MM.1S (cell line): ENCODE data around the gene JAG1.

Experiments
- DNase-seq: peaks from one replicate; pipeline ENCODE4 v3.0.0-alpha.2; 2015
- H2AFZ ChIP-seq: fragments of 300-600 bp; sonication (generic); 2 replicates; pipeline ENCODE4 v1.6.0; 2016; ENCODE audit warnings: antibody characterized with exemption, low read length
- H3F3A ChIP-seq: fragments of 300-600 bp; sonication (generic); 2 replicates; pipeline ENCODE4 v1.6.1; 2016; ENCODE audit warnings: mild to moderate bottlenecking, antibody characterized with exemption, low read length, moderate library complexity, mixed read lengths; ENCODE audit not compliant: insufficient read depth
- H3K27ac ChIP-seq: fragments of 300-600 bp; sonication (generic); 2 replicates; pipeline ENCODE4 v1.5.1; 2016; ENCODE audit warnings: mild to moderate bottlenecking, low read length
- H3K27me3 ChIP-seq: fragments of 300-600 bp; sonication (generic); replicated peaks from 2 replicates; pipeline ENCODE4 v1.6.0; 2016; ENCODE audit warnings: low read length; ENCODE audit not compliant: insufficient read depth
- H3K36me3 ChIP-seq: fragments of 300-600 bp; sonication (generic); replicated peaks from 2 replicates; pipeline ENCODE4 v1.6.1; 2016; ENCODE audit warnings: mild to moderate bottlenecking, low read length, mixed read lengths; ENCODE audit not compliant: insufficient read depth
- H3K4me1 ChIP-seq: fragments of 300-600 bp; sonication (generic); 2 replicates; pipeline ENCODE4 v1.6.1; 2016; ENCODE audit warnings: low read length, mixed read lengths
- H3K4me2 ChIP-seq: fragments of 300-600 bp; sonication (generic); 2 replicates; pipeline ENCODE4 v1.6.0; 2016; ENCODE audit warnings: low read depth, low read length
- H3K4me3 ChIP-seq: fragments of 300-600 bp; sonication (generic); 2 replicates; pipeline ENCODE4 v1.5.1; 2016; ENCODE audit warnings: low read length, mixed read lengths
- H3K79me2 ChIP-seq: fragments of 300-600 bp; sonication (generic); 2 replicates; pipeline ENCODE4 v1.6.1; 2016; ENCODE audit warnings: mixed run types, low read length, mixed read lengths
- H3K9ac ChIP-seq: fragments of 300-600 bp; sonication (generic); 2 replicates; pipeline ENCODE4 v1.6.1; 2016; ENCODE audit warnings: low read length, mixed read lengths
- H3K9me2 ChIP-seq: fragments of 300-600 bp; sonication (generic); replicated peaks from 2 replicates; pipeline ENCODE4 v1.6.1; 2016; ENCODE audit warnings: mild to moderate bottlenecking, low read length, mixed read lengths; ENCODE audit not compliant: insufficient read depth
- H3K9me3 ChIP-seq: fragments of 300-600 bp; sonication (generic); replicated peaks from 2 replicates; pipeline ENCODE4 v1.6.1; 2016; ENCODE audit warnings: mild to moderate bottlenecking, low read length, mixed read lengths; ENCODE audit not compliant: insufficient read depth
- H4K20me1 ChIP-seq: fragments of 300-600 bp; sonication (generic); 2 replicates; pipeline ENCODE4 v1.6.1; 2016; ENCODE audit warnings: mild to moderate bottlenecking, low read length, moderate library complexity, mixed read lengths; ENCODE audit not compliant: insufficient read depth
- CTCF ChIP-seq: fragments of 300-600 bp; sonication (generic); IDR thresholded peaks from 2 replicates; pipeline ENCODE4 v1.5.1; 2016; ENCODE audit warnings: antibody characterized with exemption, low read length, mixed read lengths
- EZH2 ChIP-seq: fragments of 300-600 bp; sonication (generic); optimal IDR thresholded peaks from 2 replicates; pipeline ENCODE3; 2017; ENCODE audit warnings: low read depth, mild to moderate bottlenecking, antibody characterized with exemption, low read length, mixed read lengths
- EZH2phosphoT487 ChIP-seq: fragments of 300-600 bp; sonication (generic); IDR thresholded peaks from 2 replicates; pipeline ENCODE4 v1.6.1; 2018; ENCODE audit warnings: antibody characterized with exemption, low read length

JAG1 gene

GRCh38 chr20:10708351-10709185, 34.8 kb upstream of the JAG1 start:
- Histone ChIP-seq H3K4me1 (no peaks in the 10 kb centered on the region), H3K27me3 (no peaks in the 10 kb centered on the region), H3K9ac (no peak overlapping the region), H3K27ac (no peak overlapping the region), H4K20me1 (no peaks in the 10 kb centered on the region), H2AFZ (no peak overlapping the region), H3K4me2 (no peak overlapping the region), H3K4me3 (no peak overlapping the region), H3K79me2 (no peaks in the 10 kb centered on the region), H3K9me3 (no peaks in the 10 kb centered on the region), H3K36me3 (no peaks in the 10 kb centered on the region), H3K9me2 (no peaks in the 10 kb centered on the region), H3F3A (no peaks in the 10 kb centered on the region)
- TF ChIP-seq EZH2phosphoT487 (no peak), CTCF (no peak), EZH2 (no peak)
- no peak for DNase-seq

DNA sequence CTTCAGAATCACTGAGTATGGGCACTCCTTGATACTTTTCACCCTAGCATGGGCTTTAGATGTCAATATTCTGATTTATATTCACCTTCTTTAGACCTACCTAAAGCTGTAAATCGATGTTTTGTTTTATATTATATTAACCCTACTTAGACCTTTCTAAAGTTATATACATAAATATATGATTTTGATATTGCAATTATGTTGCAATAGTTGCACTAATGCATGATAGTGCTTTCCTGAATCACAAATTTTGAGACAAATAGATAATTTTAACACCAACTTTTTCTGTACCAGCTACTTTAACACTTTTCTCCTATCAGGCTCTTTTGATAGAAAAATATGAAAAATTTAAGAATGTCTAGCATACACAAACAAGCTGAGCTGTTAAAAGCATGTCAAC, 34.0 kb upstream of the JAG1 start:
- Histone ChIP-seq H3K79me2 (no peaks in the 10 kb centered on the region), H3F3A (no peaks in the 10 kb centered on the region), H3K9me2 (no peaks in the 10 kb centered on the region), H3K9ac (no peak overlapping the region), H3K36me3 (no peaks in the 10 kb centered on the region), H3K4me1 (no peaks in the 10 kb centered on the region), H3K9me3 (no peaks in the 10 kb centered on the region), H3K4me2 (no peak overlapping the region), H3K27me3 (no peaks in the 10 kb centered on the region), H3K4me3 (no peak overlapping the region), H3K27ac (no peak overlapping the region), H2AFZ (no peak overlapping the region), H4K20me1 (no peaks in the 10 kb centered on the region)
- no peak for DNase-seq
- TF ChIP-seq EZH2, result no peak
- no peak for TF ChIP-seq EZH2phosphoT487

- Histone ChIP-seq H3K4me1 (no peaks in the 10 kb centered on the region), H3K4me3 (no peak overlapping the region), H3F3A (no peaks in the 10 kb centered on the region), H3K9me3 (no peaks in the 10 kb centered on the region), H3K79me2 (no peaks in the 10 kb centered on the region), H3K36me3 (no peaks in the 10 kb centered on the region), H3K27ac (no peak overlapping the region), H3K27me3 (no peaks in the 10 kb centered on the region), H3K9me2 (no peaks in the 10 kb centered on the region), H4K20me1 (no peaks in the 10 kb centered on the region), H3K9ac (no peak overlapping the region), H2AFZ (no peak overlapping the region), H3K4me2 (no peak overlapping the region)
- TF ChIP-seq EZH2 (no peak), CTCF (no peak), EZH2phosphoT487 (no peak)
- DNase-seq, result no peak
Observed at GRCh38 chr20:10707068-10707467, 33.3 kb upstream of the JAG1 start.

DNA sequence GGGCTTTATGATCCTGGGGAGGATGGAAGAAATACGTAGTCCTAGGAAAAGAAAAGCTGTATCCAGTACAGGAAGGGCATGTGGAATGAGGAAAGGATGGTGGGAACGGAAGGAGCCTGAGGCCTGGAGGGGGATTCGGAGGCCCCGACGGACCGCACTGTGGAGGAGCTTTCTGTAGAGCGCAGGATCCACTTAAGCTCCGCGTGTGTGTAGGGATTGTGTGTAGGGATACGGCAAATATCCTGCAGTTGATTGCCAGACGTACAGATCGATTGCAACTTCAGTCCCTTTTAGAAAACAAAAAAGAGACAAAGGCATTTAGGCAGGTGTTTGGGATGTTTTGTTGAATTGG, 32.6 kb upstream of the JAG1 start:
- no peak overlapping the region for H3K4me2 ChIP-seq

More for the DNA sequence above, 32.6 kb upstream of the JAG1 start:
- Histone ChIP-seq H3K9ac (no peak overlapping the region), H3K4me1 (no peaks in the 10 kb centered on the region), H3K4me3 (no peak overlapping the region), H3K27ac (no peak overlapping the region), H4K20me1 (no peaks in the 10 kb centered on the region), H3K27me3 (no peaks in the 10 kb centered on the region), H3K36me3 (no peaks in the 10 kb centered on the region), H3F3A (no peaks in the 10 kb centered on the region), H3K9me3 (no peaks in the 10 kb centered on the region), H2AFZ (no peak overlapping the region), H3K9me2 (no peaks in the 10 kb centered on the region), H3K79me2 (no peaks in the 10 kb centered on the region)
- DNase-seq, result no peak
- TF ChIP-seq CTCF, result no peak
